ENCODE results near the gene IGFBPL1. TPM values are rescaled to one million over a fixed set of nuclear protein-coding genes. Genes with fewer than 3 reads are reported as not detected.

The IGFBPL1 gene
- total and polyA plus RNA-seq, 2 of the 13 experiments (the other 11 are each of a cell fraction or from before 2014, with no cell fraction given): 0.24 TPM; not detected in 1

- TF ChIP-seq ZNF629 (CRISPR knock-in tag; conservative IDR thresholded peaks at IDR 0.05) (no peak), NFIB (CRISPR knock-in tag; IDR thresholded peaks at IDR 0.05; ENCODE audit: borderline replicate concordance) (no peak), IRX3 (CRISPR knock-in tag; IDR thresholded peaks at IDR 0.05; ENCODE audit: borderline replicate concordance, low read depth) (no peak)
Observed at GRCh38 chr9:38372762-38373619, 51.3 kb downstream of the IGFBPL1 start (continued).

DNA sequence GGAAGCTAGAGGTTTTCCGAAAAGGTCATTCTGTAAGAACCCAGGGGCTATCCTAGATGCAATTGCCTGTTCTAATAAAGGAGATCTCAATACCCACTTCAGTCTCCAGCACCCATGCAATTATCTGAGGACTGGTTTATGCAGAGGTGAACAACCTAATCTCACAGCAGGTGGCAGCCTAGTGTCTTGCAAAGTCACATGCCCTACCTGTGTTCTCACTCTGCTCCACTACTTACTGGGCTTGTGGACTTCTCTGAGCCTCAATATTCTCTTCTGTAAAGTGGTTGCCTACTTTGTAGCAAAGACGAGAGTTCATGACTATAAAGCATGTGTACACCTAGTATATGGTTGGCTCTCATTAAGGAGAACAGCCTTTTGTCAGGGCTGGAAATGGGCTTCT lies 52.8 kb downstream of the IGFBPL1 start:
- Histone ChIP-seq H3K9ac (ENCODE audit: insufficient read depth, low read depth, low read length) (no peak overlapping the region), H3K9me3 (ENCODE audit: low read length) (no peaks in the 10 kb centered on the region), H3K27ac (ENCODE audit: extremely low read length, insufficient read depth, low read length) (no peak overlapping the region), H3K4me1 (ENCODE audit: insufficient read depth, low read length) (peaks cover 39% of the 10 kb centered on the region), H3K36me3 (replicated peaks in 1 of 2; ENCODE audit: control insufficient read depth in 1 of 2, insufficient read depth in 2 of 2, low read length in 2 of 2) (no peaks in the 10 kb centered on the region), H3K27me3 (ENCODE audit: control insufficient read depth in 1 of 2, insufficient read depth in 2 of 2, low read length in 2 of 2) (no peaks in the 10 kb centered on the region), H3K4me3 (replicated peaks in 1 of 3; ENCODE audit: insufficient read depth in 1 of 3, low read depth in 2 of 3, low read length in 3 of 3) (no peak overlapping the region), H2AFZ (ENCODE audit: low read length) (no peak overlapping the region), H3K79me2 (ENCODE audit: insufficient read depth, low read length) (no peaks in the 10 kb centered on the region), H4K20me1 (ENCODE audit: insufficient read depth, low read length) (no peaks in the 10 kb centered on the region), H3K4me2 (ENCODE audit: low read depth, low read length) (no peak overlapping the region)
- intact Hi-C loops (cut with micrococcal nuclease; ENCODE audit: unreplicated experiment) (loop anchor here (1.0 kb wide), 2 partner anchors 29 to 62 kb away; no protein-coding TSS in a partner anchor), in situ Hi-C loops (cut with HindIII; ENCODE audit: extremely low pct_ligation_motif_present, low pct_unique_long_range_greater_than_20kb) (loop anchor here (25.0 kb wide), 1 partner anchor 884 kb away; the partner anchor contains the start of gene POLR1E)
- ChIA-PET POLR2A (interaction anchor here (1.9 kb wide), 1 partner anchor 9 kb away, joined by 6 read pairs; no protein-coding TSS in a partner anchor), CTCF (ENCODE audit: low intra/inter-chr PET ratio, low total read pairs) (interaction anchor here (0.9 to 3.9 kb wide), 4 partner anchors 21 to 272 kb away, joined by 4 to 90 read pairs (median 10); partner anchors contain the start of gene ALDH1B1)
- ATAC-seq (peak; percentile 92), FAIRE-seq (peak; percentile 82), DNase-seq (ENCODE audit: low spot score) (peak; percentile 76)
- no TSS peak for BruUV-seq (replicated peaks)
- 18% methylated on average over 1 of the region's 2 CpGs for WGBS (ENCODE audit: low lambda C conversion rate)
- TF ChIP-seq, protein P1, sequence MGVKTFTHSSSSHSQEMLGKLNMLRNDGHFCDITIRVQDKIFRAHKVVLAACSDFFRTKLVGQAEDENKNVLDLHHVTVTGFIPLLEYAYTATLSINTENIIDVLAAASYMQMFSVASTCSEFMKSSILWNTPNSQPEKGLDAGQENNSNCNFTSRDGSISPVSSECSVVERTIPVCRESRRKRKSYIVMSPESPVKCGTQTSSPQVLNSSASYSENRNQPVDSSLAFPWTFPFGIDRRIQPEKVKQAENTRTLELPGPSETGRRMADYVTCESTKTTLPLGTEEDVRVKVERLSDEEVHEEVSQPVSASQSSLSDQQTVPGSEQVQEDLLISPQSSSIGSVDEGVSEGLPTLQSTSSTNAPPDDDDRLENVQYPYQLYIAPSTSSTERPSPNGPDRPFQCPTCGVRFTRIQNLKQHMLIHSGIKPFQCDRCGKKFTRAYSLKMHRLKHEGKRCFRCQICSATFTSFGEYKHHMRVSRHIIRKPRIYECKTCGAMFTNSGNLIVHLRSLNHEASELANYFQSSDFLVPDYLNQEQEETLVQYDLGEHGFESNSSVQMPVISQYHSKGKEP (CRISPR knock-in tag; IDR thresholded peaks at IDR 0.05): no peak
- TF ChIP-seq, protein P2, sequence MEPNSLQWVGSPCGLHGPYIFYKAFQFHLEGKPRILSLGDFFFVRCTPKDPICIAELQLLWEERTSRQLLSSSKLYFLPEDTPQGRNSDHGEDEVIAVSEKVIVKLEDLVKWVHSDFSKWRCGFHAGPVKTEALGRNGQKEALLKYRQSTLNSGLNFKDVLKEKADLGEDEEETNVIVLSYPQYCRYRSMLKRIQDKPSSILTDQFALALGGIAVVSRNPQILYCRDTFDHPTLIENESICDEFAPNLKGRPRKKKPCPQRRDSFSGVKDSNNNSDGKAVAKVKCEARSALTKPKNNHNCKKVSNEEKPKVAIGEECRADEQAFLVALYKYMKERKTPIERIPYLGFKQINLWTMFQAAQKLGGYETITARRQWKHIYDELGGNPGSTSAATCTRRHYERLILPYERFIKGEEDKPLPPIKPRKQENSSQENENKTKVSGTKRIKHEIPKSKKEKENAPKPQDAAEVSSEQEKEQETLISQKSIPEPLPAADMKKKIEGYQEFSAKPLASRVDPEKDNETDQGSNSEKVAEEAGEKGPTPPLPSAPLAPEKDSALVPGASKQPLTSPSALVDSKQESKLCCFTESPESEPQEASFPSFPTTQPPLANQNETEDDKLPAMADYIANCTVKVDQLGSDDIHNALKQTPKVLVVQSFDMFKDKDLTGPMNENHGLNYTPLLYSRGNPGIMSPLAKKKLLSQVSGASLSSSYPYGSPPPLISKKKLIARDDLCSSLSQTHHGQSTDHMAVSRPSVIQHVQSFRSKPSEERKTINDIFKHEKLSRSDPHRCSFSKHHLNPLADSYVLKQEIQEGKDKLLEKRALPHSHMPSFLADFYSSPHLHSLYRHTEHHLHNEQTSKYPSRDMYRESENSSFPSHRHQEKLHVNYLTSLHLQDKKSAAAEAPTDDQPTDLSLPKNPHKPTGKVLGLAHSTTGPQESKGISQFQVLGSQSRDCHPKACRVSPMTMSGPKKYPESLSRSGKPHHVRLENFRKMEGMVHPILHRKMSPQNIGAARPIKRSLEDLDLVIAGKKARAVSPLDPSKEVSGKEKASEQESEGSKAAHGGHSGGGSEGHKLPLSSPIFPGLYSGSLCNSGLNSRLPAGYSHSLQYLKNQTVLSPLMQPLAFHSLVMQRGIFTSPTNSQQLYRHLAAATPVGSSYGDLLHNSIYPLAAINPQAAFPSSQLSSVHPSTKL (CRISPR knock-in tag; IDR thresholded peaks at IDR 0.05): 0 out of 2 replicates have a peak, but pooled peaks have one; percentile 11
- no peak for TF ChIP-seq ZNF317 (CRISPR knock-in tag; IDR thresholded peaks at IDR 0.05)
- peak; percentile 72; the same call in 1 of the 2 replicates for TF ChIP-seq ZNF205 (CRISPR knock-in tag; IDR thresholded peaks at IDR 0.05)
- TF ChIP-seq ZNF615 (CRISPR knock-in tag; IDR thresholded peaks at IDR 0.05; ENCODE audit: borderline replicate concordance): no peak
- peak; percentile 50; the same call in 1 of the 2 replicates for TF ChIP-seq TFE3 (CRISPR knock-in tag; IDR thresholded peaks at IDR 0.05)
- TF ChIP-seq ZNF629 (CRISPR knock-in tag; conservative IDR thresholded peaks at IDR 0.05): peak; percentile 86
- TF ChIP-seq, protein P3, sequence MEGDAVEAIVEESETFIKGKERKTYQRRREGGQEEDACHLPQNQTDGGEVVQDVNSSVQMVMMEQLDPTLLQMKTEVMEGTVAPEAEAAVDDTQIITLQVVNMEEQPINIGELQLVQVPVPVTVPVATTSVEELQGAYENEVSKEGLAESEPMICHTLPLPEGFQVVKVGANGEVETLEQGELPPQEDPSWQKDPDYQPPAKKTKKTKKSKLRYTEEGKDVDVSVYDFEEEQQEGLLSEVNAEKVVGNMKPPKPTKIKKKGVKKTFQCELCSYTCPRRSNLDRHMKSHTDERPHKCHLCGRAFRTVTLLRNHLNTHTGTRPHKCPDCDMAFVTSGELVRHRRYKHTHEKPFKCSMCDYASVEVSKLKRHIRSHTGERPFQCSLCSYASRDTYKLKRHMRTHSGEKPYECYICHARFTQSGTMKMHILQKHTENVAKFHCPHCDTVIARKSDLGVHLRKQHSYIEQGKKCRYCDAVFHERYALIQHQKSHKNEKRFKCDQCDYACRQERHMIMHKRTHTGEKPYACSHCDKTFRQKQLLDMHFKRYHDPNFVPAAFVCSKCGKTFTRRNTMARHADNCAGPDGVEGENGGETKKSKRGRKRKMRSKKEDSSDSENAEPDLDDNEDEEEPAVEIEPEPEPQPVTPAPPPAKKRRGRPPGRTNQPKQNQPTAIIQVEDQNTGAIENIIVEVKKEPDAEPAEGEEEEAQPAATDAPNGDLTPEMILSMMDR (CRISPR knock-in tag; IDR thresholded peaks at IDR 0.05): peak; percentile 92

Measured in HepG2 (cell line).